ENCODE measurements around the gene LILRB1.

DNA sequence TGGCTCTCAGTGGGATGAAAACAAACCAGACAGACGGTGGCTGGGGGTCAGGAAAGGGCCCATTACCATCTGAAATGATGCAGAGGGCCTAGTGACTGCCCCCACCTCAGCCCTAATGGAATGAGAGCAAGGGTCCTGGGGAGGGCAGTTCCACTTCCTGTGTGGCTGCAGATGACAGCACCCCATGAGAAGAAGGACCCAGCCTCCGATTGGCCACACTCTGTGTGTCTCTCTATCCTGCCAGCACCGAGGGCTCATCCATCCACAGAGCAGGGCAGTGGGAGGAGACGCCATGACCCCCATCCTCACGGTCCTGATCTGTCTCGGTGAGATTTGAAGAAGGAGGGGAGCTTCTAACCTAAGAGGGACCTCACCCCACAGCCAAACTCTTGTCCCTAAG, 498 bp downstream of the LILRB1 start:
- TF ChIP-seq, protein P1, sequence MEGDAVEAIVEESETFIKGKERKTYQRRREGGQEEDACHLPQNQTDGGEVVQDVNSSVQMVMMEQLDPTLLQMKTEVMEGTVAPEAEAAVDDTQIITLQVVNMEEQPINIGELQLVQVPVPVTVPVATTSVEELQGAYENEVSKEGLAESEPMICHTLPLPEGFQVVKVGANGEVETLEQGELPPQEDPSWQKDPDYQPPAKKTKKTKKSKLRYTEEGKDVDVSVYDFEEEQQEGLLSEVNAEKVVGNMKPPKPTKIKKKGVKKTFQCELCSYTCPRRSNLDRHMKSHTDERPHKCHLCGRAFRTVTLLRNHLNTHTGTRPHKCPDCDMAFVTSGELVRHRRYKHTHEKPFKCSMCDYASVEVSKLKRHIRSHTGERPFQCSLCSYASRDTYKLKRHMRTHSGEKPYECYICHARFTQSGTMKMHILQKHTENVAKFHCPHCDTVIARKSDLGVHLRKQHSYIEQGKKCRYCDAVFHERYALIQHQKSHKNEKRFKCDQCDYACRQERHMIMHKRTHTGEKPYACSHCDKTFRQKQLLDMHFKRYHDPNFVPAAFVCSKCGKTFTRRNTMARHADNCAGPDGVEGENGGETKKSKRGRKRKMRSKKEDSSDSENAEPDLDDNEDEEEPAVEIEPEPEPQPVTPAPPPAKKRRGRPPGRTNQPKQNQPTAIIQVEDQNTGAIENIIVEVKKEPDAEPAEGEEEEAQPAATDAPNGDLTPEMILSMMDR (IDR thresholded peaks at IDR 0.05) = no peak
- TF ChIP-seq POLR2A (IDR thresholded peaks at IDR 0.05) = no peak

Data from uterus (tissue), 2 donors.